ENCODE results near the gene FFAR1.
"Not testable (repeated sequence)": the region's sequence is repeated elsewhere in the genome, so short reads cannot be mapped to it uniquely, and the experiment has no call there.

The FFAR1 gene

DNA sequence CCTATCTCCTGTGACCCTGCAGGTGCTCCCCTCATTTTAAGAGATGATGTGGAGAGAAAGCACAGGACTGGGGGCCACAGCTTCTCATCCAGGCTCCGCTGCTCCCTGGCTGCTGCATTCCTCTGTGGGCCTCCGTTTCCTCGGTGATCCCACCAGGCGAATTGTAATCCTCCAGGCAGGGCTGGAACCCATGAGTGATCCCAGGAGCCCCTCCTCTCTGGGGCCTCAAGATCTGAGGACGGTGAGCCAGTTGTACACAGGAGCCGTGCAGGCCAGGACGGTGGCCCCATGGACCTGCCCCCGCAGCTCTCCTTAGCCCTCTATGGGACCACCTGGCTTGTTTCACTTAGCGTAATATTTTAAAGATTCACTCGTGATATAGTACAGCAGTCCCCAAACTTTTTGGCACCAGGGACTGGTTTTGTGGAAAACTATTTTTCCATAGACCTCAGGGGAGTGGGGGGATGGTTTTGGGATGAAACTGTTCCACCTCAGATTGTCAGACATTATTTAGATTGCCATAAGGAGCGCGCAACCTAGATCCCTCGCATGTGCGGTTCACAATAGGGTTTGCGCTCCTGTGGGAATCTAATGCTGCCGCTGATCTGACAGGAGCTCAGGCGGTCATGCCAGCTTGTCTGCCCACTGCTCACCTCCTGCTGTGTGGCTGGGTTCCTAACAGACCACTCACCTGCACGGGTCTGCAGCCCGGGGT, 16.2 kb downstream of the FFAR1 start:
- DNase-seq = no peak

DNA sequence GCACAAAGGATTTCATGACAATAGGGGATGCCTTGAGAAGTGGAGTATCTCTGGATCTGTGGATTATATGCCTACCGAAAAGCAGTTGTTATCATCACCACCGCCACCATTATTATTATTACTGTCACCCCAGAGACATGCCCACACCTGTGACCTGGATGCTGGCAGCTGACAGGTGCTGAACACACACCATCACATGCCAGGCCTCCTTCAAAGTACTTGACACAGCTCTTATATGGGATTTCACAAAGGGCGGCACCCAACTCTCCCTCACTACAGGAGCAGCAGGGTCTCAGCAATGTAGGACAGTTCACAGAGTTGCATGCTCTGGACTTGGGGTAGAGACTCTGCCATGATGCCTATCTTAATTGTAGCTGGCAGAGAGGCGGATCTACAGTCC, 17.6 kb downstream of the FFAR1 start:
- DNase-seq = no peak

DNA sequence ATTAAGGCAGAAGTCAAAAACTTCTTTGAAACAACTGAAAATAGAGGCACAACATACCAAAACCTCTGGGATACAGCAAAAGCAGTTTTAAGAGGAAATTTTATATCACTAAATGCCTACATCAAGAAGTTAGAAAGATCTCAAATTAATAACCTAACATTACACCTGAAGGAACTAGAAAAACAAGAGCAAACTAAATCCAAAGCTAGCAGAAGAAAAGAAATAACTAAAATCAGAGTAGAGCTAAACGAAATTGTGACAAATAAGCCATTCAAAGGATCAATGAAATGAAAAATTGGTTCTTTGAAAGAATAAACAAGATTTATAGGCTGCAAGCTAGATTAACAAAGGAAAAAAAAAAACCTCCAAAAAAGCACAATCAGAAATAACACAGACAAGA, 20.7 kb downstream of the FFAR1 start:
- no peak for DNase-seq

DNA sequence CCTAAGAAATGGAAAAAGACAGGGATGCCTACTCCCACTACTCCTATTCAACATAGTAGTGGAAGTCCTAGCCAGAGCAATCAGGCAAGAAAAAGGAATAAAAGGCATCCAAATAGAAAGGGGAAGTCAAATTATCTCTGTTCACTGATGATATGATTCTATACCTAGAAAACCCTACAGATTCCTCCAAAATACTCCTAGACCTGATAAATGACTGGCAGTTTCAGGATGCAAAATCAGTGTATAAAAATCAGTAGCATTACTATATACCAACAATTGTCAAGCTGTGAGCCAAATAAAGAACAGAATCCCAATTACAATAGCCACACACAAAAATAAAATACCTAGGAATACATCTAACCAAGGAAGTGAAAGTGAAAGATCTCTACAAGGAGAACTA, 21.8 kb downstream of the FFAR1 start:
- DNase-seq = no peak

DNA sequence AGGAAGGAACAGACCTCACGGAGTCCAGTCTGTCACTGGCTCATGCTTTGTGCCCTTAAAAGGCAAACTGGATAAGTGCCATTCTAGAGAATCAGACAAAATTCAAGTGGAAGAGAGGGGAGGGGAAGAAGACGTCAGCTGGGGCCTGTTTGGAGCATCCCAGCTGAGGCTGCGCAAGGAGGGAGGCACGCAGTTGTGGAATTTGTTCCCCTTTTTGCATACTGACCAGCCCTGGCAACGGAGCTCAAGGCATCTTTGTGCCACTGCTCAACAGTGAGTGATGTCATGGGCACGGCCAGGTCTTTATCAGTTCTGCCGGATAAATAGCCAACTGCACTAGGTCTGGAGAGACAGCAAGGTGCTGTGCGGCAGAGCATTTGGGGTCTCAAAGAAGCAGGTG, 23.0 kb downstream of the FFAR1 start, which contains the start of gene GPR42:
TSS of gene GPR42 (plus strand) at position 347 of the 400 bp plus-strand sequence. CDS start 292 bp downstream, outside the sequence.
- DNase-seq = no peak

DNA sequence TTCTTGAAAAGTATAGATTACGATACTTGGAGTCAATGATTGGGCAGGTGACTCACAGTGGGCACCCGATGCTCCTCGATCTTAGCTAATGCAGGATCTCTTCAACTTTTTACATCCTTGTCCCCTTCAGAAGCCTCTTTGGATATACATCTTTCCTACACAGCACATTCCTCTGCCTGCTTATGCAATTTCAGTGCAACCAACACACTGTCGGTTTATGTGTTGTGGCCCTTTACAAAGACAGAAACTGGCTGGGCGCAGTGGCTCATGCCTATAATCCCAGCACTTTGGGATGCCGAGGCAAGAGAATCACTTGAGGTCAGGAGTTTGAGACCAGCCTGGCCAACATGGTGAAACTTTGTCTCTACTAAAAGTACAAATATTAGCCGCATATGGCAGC, 25.8 kb downstream of the FFAR1 start:
- DNase-seq = peak in 1 of 2 experiments; percentile 13

DNA sequence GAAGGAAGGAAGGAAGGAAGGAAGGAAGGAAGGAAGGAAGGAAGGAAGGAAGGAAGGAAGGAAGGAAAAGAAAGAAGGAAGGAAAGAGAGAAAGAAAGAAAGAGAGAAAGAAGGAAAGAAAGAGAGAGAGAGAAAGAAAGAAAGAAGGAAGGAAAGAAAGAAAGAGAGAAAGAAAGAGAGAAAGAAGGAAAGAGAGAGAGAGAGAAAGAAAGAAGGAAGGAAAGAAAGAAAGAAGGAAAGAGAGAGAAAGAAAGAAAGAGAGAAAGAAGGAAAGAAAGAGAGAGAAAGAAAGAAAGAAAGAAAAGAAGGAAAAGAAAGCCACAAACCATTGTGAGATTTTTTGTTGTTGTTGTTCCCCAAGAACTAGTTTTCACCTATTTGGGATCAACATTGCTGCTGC, 26.3 kb downstream of the FFAR1 start:
- not testable (repeated sequence) for DNase-seq

DNA sequence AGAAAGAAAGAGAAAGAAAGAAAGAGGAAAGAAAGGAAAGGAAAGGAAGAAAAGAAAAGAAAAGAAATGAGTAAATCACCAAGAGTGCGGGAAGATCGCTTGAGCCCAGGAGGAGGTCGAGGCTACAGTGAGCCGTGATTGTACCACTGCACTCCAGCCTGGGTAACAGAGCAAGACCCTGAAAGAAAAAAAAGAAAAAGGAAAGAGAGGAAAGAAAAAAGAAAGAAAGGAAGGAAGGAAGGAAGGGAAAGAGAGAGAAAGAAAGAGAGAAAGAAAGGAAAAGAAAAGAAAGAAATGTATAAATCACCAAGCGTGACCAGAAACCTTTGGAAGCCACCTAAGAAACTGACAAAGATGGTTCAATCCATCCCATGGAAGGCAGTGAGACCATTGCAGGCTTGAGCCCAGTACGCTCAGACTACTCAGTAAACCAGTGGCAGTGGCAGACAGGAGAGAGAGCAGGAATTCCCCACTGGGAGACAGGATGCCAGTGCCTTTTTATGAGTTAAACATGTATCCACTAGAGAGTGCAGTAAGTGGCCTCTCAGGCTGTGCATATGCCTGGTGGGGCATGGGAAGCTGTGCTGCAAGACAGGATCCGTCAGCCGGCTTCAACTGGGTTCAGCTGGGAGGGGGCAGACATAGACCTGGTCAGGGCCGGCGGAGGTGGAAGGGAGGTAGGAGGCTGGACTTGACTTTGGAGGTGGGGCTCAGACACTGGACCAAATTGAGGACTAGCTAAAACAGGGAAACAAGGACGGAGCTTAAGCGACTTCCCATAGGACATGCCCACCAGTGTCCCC, 28.0 kb downstream of the FFAR1 start:
- no peak for DNase-seq

DNA sequence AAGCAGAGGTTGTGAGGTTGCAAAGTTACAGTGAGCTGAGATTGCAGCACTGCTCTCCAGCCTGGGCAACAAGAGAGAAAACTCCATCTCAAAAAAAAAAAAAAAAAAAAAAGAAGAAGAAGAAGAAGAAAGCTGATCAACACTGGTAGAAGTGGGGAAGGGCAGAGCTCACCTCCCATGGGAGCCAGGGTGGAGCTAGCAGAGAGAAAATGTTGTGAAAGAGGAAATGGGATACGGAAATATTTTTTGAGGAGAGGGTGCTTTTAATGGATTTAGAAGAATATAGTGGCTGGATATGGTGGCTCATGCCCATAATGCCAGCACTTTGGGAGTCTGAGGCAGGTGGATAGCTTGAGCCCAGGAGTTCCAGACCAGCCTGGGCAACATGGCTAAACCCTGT, 30.0 kb downstream of the FFAR1 start:
- no peak for DNase-seq

DNA sequence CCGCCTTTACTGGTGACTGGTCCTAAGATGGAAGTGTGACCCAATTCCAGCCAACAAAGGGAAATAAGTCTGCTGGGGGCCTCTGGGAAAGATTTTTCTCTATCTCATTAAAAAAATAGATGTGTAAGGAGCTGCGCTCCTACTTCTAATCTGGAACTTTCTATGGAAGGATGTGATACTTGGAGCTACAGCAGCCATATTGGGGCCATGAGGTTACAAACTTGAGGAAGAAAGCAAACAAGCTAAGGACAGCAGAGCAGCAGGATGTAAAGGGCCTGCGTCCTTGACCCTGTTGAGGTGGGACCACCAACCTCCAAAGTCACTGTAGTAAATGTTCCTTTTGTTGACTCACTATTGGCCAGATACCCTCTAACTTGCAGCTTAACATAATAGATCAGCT, 30.7 kb downstream of the FFAR1 start:
- no peak for DNase-seq

DNA sequence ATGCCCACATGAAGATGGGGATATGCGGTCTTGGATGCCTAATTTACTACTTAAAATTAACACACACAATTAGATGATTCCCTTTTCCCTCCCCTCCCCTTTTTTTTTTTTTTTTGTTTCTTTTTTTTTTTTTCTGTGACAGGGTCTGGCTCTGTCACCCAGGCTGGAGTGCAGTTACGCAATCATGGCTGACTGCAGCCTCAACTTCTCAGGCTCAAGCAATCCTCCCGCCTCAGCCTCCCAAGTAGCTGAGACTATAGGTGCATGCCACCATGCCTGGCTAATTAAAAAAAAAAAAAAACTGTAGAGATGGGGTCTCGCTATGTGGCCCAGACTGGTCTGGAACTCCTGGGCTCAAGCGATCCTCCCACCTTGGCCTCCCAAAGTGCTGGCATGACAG, 31.8 kb downstream of the FFAR1 start:
- not testable (repeated sequence) for DNase-seq

DNA sequence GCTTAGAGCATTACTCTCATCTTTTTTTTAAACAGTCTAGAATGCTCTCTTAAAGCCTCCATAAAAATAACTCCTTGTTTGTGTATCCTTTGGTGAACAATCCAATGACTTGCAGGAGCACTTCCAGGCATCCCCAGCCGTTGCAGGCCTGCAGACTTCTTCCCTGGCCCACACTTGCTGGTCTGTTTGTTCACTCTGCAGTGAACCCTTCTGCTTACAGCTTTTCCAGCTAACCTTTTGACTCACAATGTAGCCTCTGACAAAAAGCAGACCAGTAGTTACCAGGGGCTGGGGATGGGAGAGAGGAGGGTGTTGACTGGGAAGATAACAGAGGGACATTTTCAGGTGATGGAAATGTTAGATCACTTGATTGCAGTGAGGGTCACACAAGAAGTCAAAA, 32.3 kb downstream of the FFAR1 start:
- no peak for DNase-seq

DNA sequence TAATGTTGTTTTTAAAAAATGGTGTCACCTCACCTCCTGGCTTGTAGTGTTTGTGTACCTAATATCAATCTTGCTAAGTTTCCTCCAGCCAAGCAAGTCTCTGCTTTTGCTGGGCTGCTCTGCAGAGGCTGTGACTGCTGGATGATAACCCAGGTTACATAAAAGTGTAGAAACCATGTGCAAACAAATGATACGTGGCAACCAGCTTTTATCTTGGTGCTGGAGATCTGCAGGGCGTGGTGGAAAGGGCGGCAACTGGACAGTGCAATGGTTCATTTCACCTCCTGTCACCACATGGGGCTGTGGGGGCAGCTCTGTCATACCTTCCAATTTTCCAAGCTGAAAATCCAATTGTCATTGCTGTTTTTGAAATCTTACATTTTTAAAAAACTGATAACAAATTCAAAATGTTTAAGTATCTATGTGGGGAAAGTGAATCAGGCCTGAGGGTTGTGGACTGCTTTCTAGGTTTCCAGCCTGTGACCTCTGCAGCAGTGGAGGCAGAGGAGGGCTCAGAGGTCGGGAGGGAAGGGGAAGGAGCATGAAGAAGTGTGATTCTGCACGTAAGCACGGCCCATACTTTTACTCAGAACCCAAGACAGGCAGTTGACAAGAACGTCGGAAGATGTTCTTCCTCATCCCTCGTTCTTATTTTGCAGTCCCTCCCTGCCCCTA, 32.9 kb downstream of the FFAR1 start:
- DNase-seq = no peak

DNA sequence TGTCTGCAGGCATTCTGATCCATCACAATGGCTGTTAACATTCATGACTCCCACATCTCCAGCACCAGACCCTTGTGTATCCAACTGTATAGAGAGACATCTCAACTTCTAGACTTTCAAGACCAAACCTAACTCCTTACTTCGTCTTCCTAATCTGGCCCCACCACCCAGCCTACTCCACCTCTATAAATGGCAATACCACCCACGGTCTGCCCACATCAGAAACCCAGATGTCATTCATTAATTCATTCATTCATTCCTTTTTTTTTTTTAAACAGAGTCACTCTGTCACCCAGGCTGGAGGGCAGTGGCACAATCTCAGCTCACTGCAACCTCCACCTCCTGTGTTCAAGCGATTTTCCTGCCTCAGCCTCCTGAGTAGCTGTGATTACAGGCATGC, 33.6 kb downstream of the FFAR1 start:
- DNase-seq = no peak

DNA sequence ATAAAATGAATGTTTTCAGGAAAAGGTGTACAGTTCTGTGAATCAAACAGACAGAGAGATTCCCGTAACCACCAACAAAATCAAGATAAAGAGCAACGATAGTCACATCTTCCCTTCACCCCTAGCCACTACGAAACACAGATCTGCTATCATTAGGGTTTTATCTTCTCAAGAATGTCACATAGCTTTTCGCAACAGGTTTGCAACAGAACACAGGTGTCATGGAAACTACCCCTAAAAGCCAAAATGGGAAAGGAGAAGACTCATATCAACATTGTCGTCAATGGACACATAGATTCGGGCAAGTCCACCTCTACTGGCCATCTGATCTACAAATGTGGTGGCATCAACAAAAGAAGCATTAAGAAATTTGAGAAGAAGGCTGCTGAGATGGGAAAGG, 34.2 kb downstream of the FFAR1 start:
- no peak for DNase-seq

DNA sequence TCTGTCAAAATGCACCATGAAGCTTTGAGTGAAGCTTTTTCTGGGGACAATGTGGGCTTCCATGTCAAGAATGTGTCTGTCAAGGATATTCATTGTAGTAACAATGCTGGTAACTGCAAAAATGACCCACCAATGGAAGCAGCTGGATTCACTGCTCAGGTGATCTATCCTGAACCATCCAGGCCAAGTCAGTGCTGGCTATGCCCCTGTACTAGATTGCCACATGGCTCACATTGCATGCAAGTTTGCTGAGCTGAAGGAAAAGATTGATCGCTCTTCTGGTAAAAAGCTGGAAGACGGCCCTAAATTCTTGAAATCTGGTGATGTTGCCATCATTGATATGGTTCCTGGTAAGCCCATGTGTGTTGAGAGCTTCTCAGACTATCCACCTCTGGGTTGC, 35.8 kb downstream of the FFAR1 start:
- DNase-seq = no peak

DNA sequence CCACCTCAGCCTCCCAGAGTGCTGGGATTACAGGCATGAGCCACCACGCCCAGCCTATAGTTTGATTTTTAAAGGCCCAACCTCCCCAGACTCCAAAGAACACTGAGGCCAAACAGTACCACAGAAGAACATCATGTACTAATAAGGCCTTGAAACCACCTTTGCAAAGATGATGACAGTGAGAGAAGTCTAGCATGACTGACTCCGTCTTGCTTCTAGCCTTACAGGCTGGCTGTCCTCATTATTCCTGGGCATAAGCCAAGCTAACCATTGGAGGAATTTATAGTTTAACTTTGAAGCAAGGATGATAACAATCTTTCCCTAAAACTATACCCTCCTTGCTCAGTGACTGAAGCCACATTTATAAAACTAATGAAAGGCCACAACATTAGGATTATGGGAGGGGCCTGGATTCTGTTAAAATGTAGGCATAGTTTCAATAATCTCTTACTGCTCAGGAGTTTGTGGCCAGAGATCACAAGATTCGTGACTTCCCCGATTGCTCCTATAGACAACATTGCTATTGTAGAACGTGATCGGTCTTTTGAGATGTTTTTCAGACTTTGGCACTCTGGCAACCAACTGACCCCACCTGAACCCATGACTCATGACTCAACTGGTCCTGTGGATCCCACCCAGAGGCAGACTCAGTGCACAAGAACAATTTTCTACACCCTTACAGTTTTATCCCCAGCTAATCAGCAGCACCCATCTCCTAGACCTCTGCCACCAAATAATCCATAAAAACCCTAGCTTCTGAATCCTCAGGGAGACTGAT, 40.8 kb downstream of the FFAR1 start:
- no peak for DNase-seq

DNA sequence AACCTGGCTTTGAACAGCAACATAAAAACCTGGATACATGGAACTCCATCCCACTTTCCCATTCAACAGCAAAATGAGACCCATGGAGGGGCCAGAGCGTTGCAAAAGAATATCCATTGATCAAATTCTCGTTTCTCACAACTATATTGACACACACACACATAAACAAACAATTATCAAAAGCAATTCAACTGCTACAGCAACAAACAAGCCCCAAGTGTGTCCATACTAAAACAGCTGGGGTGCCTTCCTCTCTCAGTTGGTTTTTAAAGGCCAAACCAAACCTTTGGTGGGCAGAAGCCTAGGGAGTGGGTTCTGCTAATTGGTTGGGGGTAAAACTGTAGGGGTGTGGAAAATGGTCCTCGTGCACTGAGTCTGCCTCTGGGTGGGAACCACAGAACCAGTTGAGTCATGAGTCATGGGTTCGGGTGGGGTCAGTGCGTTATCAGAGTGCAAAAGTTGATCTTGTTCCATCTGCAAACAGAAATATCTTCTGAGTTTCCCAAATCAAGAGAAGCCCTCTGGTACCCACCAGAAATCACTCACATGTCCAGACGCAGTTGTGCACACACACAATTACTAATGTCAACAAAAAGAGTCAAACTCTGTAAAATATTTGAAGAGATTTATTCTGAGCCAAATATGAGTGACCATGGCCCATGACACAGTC, 41.6 kb downstream of the FFAR1 start:
- DNase-seq = no peak

DNA sequence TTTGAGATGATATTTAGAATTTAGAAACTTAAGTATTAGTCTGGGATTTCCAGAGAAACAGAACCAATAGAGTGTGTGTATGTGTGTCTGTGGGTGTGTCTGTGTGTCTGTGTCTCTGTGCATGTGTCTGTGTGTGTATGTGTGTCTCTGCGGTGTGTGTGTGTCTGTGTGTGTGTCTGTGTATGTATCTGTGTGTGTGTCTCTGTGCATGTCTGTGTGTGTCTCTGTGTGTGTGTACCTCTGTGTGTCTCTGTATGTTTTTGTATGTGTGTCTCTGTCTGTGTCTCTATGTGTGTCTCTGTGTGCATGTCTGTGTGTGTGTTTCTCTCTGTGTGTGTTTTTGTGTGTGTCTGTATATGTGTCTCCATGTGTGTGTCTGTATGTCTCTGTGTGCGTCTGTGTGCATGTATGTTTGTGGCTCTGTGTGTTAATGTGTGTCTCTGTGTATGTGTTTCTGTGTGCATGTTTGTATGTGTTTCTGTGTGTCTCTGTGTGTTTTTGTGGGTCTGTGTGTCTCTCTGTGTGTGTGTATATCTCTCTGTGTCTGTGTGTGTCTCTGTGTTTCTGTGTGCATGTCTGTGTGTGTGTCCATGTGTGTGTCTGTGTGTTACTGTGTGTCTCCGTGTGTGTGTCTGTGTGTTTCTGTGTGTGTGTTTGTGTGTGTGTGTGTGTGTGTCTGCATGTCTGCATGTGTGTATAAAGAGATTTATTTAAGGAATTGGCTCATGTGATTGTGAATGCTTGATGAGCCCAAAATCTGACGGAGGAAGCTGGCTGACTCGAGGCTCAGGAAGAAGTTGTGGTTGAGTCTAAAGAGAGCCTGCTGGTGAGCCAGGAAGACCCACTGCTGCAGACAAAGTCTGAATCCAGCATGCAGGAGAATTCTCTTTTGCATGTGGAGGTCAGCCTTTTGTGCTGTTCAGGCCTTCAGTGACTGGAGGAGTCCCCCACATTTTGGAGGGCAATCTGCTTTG, 45.3 kb downstream of the FFAR1 start:
- DNase-seq = no peak

DNA sequence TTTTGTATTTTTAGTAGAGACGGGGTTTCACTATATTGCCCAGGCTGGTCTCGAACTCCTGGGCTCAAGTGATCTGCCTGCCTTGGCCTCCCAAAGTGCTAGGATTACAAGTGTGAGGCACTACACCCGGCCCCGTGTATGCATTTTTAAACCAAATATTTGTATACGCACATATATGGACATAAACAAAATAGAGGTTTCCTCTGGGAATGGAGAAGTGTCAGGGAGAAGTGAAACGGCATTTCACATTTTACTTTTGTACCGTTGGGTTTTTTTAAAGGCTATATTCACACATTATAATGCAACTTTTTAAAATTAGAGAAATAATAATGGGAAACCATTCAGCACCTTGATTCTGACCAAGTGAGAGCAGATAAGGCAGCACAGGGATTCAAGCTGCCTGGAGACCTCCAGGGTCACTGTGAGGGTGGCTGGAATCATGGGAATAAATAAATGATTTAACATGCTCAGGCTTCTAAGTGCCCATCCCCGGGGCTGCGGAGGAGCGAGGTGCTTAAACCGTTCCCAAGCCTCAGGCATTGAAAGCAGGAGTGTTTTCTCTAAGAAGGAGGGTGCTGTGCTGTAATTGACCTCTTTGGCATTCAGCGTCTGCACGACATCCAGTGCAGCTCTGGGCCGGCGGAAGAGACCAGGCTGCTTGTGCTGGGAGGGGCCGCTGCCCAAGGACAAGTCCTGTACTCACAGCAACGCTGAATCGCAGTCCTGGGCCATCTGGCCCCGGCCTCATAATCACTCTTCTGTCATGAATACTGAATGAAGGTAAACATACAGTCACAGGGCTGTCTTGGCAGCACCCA, 47.9 kb downstream of the FFAR1 start:
- no peak for DNase-seq

Measured in NCI-H1930 (cell line).